HG03039 (cell line): Measurements from ENCODE around the gene PXN.
"Not testable (repeated sequence)": the region's sequence is repeated elsewhere in the genome, so short reads cannot be mapped to it uniquely, and the experiment has no call there.

Experiments used
- ATAC-seq: cut with Tn5 transposase; IDR thresholded peaks from one replicate; pipeline ENCODE4 v1.9.1; 2021; ENCODE audit warnings: mild to moderate bottlenecking, moderate library complexity; ENCODE audit not compliant: unreplicated experiment

Gene PXN

DNA sequence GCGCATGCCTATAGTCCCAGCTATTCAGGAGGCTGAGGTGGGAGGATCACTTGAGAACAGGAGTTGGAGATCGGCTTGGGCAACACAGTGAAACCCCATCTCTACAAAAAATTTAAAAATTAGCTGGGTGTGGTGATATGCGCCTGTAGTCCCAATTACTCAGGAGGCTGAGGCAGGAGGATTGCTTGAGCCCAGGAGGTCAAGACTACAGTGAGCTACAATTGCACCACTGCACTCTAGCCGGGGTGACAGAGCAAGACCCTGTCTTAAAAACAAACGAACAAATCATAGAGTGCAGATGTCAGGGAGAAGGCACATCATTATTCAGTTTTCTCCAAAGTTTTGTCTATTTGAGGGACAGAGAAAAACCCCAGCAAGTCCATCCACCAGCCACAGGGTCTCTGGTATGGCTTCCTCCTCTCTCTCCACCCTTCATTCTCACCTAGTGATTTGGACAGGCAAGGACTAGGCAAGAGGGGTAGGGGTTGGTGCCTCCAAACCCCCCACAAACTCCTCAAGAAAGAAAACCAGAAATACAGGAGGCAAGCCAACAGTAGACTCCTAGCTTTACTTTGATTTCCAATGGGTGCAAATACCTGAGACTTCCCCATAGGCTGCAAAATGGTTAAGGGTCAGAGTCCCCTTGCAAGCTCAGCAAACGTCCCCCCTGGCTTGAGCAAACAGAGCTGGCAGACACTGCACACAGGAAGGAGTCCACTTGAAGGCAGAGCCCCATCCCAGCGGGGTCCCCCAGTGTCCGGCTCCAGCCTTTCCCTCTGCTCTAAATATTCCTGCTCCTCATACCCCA is 38.1 kb downstream of the PXN start:
- no peak for ATAC-seq

DNA sequence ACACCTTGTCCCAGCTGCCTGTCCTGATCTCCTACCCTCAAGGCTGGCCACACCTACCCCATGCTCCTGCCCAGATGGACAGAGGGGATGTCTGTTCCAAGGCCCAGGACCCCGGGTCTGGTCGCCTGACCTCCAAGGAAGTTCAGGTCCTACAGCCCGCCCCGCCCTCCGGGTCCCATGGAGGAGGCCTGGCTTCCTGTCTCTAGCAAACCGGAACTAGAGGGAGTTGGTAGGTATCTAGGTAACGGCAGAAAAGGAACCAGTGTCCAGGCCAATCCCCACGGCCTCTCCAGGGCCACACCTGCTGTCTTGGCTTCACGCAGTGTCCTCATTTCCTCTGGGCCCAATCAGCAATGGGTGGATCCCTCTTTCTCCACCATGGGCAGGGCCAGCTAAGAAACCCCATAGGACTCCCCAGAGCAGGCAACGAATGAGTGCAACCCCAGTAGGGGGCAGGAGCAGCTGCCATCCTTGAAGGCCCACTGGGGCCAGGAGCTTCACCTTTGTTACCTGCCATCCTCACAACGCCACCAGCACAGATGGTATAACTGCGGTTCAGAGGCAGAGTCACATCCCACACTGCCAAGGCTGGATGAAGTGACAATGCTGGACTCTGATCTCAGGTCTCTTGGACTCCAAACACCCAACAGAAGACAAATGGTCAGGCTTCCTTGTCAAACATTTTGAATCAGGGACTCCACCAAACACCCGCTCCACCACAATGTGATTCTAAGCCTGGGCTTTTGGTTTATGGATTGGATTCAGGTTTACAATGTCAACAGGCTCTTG is 39.5 kb downstream of the PXN start:
- no peak for ATAC-seq

DNA sequence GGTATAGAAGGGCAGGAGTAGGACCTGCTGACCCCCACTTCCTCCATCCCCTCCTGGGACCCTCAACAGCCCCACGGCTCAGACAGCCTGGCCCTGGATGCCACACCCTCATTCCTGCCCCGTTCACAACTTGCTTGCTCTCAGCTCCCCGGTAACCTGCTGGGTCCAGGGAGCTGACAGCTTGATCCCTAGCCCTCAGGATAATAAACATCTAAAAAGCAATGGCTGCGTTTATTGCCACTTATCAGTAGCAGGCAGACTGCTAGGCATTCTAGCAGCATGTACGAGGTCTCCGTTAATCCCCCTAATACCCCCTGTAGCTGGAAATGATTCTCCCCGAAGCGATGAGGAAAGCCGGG is 40.4 kb downstream of the PXN start:
- ATAC-seq, result no peak

DNA sequence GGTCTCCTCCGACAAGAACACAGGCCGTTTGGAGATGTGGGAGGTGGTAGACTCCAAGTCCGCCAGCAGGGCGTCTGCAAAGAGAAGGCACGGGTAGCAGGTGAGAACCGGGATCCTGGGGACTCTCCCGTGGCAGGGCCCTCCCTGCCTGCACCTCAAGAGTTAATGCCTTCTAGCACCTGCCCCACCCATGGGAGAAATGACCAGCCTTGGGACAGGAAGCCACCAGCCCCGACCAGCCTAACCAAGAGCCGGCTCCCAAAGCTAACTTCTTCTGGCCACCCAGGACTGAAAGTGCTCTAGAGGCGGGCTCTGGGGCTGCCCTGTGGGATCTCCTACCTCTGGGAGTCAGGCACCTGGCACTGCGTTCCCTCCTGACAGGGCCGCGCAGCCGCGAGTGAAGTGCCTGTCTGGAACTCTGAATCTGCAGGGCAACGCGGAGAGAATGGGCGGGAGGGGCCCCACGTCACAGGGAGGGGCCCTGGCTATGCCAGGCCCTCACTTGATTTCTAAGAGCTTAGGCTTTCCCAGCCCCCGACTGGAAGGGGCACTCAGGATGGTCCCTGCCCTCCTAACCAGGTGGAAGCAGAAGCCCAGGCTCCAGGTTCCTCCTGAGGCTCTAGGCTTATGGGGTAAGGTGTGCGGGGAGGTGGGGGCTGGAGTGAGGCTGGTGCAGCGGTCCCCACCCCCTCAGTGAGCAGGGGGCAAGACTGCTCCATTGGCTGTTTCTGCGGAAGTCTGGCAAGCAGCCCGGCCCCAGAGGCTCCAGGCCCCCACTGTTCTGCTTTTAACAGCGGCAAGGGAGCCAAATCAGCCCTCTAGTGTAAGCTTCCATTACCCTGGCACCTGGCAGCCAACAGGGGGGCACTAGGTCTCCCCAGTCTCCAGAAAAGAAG is 41.0 kb downstream of the PXN start:
- ATAC-seq, result no peak

DNA sequence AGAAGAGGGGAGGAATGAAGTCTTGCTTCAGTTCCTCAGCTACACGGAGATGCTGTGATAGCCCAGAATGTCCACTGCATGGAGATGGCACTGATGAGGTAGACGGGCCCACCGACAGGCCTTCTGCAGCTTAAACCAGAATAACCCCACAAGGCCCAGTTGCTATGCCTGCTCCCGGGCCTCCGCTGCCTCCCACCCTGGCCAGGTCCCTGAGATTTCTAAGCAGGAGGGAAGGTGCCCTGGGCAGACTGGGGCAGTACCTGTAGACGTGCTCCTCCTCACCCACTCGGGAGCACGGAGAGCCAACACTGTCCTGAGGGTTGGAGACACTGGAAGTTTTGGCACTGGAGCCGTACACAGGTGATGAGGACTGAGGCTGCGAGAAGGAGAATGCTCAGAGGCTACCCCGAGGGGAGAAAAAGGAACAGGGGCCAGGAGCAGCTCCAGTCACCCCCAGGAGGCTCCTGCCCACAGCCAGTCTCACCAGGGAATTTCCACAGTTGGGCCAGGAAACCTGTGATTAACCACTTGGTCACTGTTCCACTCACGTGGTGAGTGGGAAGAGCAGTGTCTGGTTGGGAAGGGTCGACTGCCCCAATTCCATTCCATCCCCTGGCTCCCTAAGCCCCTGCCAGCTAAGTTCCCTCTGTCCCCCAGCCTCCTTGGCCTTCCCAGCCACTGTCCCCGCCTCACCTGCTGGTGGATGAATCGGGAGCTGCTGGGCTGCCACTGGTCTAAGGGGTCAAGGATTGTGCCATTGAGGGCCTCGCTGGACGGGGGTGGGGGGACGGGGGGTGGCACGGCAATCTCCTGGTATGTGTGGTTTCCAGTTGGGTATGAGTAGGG is 41.8 kb downstream of the PXN start:
- ATAC-seq, result no peak

DNA sequence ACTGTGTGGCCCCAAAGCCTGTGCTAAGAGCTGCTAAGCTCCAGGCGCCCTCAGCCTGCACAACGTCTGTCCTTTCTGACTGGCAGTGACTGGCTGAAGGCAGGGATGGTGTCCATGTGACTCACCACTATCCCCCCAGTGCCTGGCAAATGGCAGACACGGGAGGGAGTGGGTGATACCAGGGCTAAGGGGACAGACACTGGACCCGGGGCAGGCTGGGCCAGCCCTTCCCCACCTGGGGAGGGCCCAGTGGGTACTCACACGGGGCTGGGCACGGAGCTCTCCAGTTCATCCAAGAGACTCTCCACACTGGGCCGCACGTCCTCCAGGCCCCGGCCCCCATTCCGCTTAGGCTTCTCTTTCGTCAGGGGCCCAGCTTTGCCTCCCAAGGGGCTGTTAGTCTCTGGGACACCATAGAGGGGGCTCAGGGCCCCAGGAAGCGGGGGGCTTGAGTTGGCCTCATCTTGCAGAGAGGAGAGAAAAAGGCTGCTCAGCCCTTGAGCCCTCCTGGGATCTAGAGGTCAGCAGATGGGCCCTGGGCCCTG is 43.2 kb downstream of the PXN start:
- no peak for ATAC-seq

DNA sequence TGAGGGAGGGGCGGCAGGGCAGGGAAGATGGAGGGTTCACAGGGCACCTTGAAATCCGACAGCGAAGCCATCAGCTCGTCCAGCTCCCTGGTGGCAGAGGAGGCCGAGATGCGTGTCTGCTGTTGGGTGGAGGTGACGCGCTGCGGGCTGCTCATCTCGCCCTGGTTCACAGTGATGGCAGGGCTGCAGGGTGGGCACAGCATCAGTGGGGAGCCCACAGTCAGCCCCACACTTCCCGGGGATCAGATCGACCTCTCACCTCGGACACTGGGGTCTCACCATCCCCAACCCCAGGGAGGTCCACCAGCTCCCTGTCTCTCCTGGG is 44.0 kb downstream of the PXN start:
- ATAC-seq, result no peak

DNA sequence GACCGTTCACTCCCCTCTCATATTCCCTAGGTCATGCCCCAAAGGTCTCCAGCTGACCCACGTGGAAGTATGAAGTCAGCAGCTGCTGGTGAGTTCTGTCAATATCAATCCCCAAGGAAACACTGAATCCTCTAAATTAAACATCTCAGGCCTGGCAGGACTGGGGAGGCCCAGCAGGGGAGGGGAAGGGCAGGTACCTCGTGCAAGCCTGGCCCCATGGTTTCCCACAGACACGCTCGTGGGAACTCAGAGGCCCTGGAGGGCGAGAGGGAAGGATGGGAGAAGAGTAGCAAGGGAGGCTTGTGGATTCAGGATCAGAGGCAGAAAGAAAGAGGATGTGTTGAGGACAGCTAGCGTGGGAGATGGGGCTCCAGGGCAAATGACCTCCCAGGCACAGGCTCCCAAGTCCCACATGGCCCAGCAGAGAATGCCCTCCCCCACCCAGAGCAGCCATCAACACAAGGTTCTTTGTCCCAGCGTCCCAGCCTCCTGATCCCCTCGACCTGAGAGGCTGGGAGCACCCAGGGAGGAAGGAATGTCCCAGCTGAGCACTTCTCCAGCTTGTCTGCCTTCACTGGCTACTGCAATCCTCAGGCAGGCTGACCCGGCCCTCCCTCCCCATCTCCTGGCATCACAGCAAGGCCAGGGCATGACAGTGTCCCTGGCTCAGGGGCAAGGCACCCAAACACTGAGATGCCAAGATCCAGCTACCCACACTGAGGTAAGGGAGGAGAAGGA is 44.5 kb downstream of the PXN start:
- ATAC-seq, result no peak

DNA sequence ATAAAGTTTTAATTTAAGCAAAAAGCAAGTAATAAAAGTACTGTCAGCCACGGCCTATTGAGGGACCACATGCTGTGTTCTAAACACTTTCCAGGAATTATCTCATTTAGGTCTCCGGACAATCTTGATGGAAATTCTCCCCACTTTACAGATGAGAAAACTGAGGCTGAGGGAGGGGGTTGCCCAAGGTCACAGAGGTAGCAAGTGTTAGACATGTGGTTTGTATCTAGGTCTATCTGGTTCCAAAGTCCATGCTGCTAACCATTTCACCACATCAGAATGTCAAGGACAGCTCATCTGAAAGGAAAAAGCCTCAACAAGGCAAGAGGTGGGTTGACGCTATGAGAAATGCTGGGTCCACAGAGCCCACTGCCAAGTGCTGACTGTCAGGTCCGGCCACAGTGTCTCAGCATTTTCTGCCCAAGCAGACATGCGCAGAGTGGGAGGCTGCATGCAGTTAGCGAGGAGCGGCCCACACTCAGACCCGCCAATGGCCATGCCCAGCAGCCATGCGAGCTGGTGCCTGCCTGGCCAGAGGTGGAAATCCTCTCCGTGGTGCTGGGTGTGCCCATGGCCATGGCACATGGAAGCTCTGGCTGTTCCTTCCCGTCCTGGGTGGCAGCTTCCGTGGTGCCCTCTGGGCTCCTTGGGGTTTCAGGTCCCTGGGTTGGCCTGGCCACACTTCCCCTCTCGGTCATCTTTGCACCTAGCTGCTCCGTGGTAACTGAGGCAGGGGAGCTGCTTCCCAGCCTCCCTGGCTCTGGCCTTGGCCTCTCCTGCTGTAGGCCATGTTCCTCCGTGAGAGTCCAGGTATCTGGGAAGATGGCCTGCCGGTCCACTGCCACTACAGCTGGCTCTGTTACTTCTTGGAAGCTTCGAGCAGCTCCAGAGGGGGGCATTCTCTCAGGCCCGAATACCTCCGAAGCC is 46.6 kb downstream of the PXN start:
- no peak for ATAC-seq

DNA sequence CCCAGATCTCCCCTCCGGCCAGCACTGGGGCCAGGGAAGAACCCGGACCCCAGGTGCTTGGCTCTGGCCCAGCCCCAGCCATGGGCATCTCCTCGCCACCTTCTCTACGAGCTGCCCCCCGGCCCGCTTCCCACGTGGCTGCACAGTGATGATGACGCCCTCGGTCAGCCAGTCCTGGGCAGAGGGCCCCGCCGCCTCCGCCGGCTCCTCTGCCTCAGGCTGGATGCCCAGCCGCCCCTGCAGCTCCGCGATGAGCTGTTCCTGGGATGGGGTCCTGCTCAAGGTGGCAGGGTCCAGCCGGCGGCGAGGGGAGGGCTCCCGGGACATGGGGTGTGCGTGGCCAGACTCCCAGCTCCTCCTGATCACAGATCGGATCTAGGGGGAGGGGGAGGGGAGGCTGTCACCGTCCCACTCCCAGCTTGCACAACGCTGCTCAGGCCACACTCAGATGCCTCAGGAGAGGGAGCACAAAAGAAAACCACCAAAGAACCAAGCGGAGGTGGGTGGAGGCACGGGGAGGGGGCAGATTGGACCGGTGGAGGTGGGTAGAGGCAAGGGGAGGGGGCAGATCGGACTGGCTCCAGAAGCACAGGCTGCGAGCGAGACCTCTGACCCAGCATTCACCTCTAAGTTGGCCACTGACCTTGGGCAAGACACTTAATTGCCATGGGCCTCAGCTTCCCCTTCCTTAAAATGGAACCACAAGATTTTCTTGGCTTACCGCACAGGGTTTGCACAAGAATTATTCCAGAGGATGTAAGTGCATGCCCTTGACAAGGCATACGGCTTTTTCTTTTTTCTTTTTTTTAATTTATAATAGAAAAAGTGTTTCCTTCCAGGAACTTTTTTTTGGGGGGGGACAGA is 48.6 kb downstream of the PXN start:
- no peak for ATAC-seq

DNA sequence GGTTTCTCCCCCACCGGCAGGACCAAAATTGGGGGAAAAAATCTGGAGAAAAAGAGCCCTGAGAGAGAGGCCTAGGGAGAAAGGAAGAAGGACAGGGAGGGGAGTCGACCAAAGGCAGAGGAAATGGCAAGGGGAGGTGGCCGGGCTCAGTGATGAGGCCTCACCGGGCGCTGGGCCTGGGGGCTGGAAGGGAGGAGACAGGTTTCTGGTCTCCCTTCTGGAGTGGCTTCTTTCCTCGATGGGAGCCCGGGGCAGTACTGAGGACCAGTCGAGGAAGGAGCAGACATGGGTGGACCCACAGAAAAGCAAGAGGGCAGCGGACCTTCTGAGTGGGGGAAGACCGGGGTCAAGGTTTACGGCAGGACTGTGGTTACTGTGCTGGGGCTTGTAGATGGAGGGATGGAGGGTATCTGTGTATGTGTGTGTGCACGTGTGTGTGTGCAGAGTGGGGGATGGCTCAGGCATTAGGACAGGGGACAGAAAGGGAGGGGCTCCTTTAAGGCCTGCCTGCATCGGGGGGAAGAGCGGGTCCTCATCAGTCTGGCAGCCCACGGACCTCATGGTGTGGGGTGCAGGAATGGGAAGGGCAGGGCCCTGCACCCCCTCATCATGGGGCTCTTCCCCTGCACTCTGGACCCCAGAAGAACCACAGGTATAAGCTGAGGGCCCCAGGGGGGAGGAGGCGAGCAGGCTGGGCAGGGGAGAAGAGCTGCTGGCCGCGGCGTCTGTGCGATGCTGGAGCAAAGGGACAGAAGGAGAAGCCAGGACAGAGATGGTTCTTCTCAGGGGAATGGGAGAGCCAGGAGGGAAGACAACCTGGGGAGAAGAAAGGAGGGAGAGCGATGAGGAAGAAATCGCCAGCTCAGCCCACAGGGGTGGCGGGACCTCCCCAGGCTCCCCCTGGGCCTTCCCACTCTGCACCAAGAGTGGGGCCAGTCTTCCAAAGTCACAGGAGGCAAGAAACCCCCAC is 49.5 kb downstream of the PXN start:
- no peak for ATAC-seq

DNA sequence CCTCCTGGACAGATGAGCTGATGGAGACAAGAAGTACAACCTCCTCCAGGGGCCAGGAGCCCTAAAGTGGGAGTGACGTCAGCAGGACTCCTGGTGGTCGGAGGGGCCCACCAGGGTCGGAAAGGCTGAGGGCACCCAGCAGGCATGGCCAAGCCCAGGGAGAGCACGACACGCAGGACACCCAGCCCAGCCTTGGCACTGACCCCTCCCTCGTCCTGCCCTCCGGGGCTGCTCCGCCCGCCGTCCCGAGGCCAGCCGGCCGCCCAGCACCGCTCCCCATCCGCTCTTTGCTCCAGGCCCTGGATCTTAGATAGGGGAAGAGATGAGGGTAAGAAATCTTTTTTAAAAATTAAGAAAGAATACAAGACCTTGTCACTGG is 50.2 kb downstream of the PXN start:
- no peak for ATAC-seq

DNA sequence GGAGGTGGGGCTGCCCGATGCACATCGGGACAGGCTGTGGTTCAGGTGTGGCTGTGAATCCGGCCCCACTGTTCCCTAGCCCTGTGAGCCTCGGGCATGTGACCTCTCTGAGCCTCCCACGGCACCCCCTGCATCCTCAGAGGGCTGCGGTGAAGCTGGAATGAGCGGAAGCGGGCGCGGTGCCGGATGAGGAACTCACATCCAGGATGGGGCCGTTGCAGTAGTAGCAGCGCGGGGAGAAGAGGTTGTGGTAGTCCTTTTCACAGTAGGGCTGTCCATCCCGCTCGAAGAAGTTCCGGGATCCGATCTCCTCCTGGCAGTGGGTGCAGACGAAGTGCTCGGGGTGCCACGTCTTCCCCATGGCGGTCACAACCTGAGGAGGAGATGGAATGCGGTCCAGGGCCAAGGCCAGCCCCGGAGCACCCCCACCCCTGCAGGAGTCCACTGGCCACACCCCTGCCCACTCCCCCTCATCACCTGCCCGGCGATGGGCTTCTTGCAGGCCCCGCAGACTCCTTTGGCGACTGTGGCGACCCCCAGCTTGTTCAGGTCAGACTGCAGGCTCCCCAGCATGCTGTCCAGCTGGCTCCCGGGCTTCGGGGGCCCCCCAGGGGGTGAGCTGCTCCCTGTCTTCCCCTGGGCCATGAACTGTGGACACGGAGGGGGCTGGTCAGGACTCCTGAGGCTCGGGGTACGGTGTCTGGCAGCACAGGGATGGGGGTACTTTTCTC is 50.7 kb downstream of the PXN start:
- no peak for ATAC-seq

DNA sequence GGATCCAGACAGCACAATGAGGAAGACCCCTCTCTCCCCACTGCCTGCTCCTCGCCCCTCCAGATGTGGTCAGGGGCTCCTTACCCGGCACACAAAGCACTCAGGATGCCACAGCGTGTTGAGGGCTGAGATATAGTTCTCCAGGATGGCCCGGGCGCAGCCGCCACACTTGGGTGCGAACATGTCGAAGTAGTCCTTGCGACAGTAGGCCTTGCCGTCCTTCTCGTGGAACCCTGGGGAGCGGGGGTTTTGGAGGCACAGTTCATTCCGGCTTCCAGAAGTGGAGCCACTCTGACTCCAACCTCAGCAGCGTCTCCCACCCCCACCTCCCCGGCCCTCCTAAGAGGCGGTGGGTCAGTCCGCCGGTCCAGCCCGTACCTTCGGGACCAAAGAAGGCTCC is 51.8 kb downstream of the PXN start:
- ATAC-seq, result no peak

DNA sequence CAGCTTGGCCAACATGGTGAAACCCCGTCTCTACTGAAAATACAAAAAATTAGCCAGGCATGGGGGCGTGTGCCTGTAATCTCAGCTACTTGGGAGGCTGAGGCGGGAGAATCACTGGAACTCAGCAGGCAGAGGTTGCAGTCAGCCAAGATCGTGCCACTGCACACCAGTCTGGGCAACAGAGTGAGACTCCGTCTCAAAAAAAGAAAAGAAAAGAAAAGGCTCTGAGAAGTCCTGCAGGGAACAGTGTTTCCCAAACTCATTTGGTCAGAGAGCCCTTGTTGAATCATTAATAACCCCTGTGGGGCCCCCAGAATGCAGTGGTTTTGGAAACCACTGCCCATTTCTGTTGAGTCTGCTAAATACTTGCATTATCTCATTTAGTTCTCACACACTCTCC is 52.3 kb downstream of the PXN start:
- not testable (repeated sequence) for ATAC-seq

DNA sequence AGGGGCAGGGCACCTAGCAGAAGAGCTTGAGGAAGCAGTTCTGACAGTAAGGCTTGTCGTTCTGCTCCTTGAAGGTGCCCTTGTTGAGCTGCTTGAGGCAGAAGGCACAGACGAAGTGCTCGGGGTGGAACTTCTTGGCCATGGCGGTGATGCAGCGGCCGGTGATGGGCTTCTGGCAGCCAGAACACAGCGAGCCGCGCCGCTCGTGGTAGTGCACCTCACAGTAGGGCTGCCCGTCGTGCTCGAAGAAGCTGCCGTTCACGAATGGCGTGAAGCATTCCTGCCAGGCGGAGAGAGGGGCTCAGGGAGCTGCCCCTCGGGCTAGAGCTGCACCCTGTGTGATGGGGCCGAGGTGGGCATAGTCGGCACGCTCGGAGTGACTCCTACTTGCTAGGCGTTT is 53.2 kb downstream of the PXN start:
- ATAC-seq, result no peak
